NCI-H1930 (cell line): Measurements from ENCODE around the gene CD80.

ENCODE experiments used
- DNase-seq, 2 experiments: peaks; one replicate each; lab custom pipeline; 2025; lab: John Stamatoyannopoulos, UW

Gene CD80

GRCh38 chr3:119547227-119547626 lies 12.2 kb downstream of the CD80 start:
- no peak for DNase-seq

GRCh38 chr3:119543147-119543546 lies 16.3 kb downstream of the CD80 start:
- no peak for DNase-seq

DNA sequence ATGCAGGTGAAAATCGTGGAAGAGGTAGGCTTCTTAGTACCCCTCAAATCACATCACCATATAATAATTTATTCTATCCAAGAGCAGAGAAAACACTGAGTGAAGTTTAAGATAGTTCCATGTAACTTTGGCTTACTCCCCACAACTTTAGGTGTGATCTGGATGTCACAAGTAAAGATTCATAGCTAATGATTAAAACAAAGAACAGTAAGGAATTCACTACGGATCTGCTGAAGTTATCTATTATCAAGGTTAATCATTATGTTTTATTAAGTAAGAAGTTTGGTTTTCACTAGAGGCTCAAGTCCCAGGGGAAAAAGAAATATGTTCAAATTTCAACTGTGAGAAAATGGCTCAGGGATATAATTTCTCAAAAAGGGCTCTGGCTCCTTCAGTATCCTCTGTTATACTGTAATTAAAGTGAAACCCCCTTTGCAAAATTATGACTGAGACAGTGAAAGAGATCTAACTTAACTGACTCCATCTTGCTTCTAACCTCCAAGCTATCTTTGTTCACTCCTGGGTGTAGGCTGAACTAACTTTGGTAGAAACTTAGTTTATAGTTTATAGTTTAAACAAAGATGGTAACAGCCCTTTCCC lies 17.1 kb downstream of the CD80 start:
- no peak for DNase-seq

GRCh38 chr3:119541547-119541946 lies 17.9 kb downstream of the CD80 start:
- DNase-seq, result no peak

- no peak for DNase-seq
Measured at GRCh38 chr3:119538772-119539171, 20.6 kb downstream of the CD80 start.

GRCh38 chr3:119536757-119537156 lies 22.7 kb downstream of the CD80 start:
- DNase-seq, result no peak

DNA sequence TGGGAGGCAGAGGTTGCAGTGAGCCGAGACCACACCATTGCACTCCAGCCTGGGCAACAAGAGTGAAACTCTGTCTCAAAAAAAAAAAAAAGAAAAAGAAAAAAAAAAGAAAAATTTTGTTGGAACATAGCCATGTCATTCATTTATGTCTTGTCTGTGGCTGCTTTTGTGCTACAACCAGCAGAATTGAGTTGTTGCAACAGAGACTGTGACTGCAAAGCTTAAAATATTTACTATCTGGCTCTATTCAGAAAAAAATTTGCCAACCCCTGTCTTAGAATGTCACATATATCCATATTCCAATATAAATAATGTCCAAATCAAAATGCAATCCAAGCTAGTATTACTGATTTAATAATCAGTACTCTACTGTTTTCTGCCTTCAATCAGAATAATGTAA lies 25.1 kb downstream of the CD80 start:
- no peak for DNase-seq

DNA sequence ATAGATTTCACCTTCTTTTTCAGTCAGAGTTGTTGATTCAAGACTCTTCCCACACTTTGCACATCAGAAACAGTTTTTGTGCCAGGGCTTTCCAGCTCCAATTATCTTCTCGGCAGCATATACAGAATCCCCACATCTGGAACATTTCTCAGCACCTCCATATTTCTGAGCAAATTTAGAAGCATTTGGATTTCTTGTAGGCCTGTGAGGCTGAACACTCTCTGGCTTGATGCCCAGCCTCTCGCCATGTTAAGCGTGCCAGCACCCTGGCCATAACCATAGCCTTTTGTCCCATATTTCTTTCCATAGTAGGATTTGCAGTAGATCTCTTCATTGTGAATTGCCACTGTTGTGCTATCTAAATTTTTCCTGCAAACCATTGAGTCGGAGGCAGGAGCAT lies 28.3 kb downstream of the CD80 start:
- DNase-seq, result no peak

DNA sequence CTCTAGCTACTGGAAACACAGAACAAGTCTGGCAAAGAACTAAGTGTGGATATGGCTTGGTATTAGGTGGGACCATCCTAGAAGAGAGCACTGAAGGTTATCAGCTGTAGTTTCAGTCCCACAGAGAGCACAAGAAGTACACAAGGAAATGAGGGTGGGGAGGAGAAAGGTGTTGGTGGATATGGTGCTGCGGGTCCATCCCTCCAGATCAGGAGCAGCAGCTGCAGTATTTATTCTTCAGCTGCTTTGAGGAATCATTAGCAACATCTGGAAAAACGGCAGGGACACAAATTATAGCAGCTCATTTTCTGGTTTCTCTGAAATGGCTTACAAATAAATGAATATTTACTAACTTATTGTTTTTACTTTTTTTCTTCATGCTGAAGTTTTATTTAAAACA lies 29.0 kb downstream of the CD80 start:
- no peak for DNase-seq

GRCh38 chr3:119529883-119530282 lies 29.5 kb downstream of the CD80 start:
- no peak for DNase-seq

DNA sequence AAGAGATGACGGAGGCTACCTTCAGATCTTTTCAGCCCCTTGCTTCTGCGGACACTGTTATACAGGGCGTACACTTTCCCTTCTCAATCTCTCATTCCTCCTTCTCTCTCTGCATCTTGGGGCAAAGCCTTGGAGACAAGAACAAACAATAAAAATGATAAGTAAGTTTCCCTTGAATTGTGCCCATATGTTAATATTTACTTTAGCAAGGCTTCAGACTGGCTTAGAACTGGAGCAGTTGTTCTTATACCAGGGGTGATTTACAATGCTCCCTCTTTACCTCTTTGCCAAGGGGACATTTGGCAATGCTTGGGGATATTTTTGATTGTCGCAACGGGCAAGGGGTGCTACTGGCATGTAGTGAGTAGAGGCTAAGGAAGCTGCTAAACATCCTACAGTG lies 31.7 kb downstream of the CD80 start:
- no peak for DNase-seq

DNA sequence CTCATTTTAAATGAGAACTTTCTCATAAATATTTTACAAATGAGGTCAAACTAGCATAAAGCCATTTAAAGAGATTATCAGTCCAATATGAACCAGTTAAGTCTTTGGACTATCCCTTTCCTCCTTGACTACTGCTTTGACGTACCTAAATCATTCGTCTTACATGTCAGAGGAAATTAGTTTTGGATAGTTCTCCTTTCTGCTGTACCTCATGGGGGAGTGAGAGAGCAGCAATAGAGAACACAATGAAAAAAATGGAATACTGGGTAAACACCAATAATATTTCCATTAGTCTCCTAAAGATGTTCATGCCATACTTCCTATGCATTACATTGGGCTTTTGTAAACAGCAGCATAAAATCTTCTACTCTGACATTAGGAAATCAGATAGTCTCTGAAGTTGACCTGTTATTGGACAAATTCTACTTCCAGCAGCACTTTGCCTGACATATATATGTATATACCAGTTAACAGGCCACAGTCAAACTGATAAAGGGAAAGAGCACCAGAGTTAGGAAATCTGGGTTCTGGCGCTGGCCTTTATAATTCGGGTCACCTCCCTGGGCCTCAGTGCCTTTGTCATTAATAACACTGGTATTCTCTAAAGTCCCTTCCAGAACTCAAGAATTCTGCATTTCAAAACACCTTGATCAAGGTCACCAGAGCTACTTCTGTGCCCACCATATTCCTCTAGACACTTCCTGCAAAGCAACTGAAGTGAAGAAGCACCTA lies 34.3 kb downstream of the CD80 start:
- no peak for DNase-seq

GRCh38 chr3:119518026-119518425 lies 41.4 kb downstream of the CD80 start:
- DNase-seq, result no peak

GRCh38 chr3:119517112-119517511 lies 42.3 kb downstream of the CD80 start:
- no peak for DNase-seq

DNA sequence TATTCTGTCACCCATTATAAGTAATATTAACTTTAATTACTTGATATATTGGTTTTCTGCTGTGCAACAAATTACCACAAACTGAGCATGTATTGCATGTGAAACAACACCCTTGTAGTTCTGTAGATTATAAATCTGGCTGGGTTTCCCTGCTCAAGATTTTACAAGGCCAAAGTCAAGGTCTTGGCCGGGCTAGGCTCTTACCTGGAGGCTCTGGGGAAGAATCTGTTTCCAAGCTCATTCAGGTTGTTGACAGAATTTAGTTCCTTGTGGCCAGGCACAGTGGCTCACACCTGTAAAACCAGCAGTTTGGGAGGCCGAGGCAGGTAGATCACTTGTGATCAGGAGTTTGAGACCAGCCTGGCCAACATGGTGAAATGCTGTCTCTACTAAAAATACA lies 44.8 kb downstream of the CD80 start:
- DNase-seq, result no peak

GRCh38 chr3:119510690-119511089 lies 48.7 kb downstream of the CD80 start:
- no peak for DNase-seq

DNA sequence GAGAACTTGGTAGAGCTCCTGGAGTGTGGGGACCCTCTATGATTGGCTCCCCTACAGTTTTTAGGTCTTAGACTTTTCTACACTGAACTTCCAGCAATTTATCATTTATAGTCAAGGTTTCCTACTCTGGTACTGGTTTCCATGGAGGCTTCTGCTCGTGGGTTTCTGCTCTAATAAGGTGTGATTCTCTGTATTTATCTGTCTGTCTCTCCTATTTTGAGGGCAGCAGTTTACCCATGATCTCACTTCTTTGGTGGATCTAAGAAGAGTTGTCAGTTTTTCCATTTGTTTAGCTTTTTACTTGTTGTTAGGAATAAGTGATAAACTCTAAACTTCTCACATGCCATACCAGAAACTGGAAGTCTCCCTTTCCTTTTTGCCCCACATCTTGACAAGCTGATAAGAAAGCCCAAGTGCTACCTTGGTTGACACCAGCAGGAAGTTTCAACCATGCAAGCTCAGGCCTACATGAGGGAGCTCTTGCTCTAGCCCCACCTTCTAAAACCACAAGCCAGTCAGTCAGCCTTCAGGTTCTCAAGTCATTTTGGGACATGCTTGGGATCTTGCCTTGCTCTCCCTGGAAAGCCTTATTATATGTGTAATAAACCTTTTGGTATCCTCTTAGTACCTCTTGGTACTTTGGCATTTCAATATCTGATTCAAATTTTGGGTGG lies 51.1 kb downstream of the CD80 start:
- no peak for DNase-seq

DNA sequence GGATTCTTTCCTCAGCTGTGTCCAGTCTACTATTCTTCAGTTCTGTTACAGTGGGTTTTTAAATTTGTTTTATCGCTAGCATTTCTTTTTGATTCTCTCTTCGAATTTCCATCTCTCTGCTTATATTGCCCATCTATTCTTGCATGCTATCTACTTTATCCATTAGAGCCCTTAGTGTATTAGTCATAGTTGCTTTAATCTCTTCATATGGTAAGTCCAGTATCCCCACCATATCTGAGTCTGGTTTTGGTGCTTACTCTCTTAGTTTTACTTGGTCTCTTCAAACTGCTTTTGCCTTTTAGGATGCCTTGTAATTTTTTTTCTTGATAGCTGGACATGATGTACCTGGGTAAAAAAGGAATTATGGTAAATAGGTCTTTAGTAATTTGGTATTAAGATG lies 52.0 kb downstream of the CD80 start:
- no peak for DNase-seq

DNA sequence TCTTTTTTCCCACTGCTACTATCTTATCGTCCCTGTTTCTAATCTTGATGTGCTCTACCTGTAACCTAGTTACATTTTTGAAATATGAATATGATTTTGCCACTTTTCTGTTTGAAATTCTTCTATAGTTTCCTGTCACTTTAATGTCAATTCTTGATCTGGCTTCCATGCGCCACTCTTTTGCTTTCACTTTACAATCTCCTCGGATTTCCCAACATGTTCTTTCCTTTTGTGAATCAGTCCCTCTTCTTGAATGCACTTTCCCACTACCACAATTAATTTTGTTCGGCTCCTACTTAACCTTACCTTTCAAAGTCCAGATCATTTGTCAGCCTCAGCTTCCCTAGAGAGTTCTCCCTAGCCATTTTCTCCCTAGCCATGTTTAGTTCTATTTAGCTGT lies 52.8 kb downstream of the CD80 start:
- DNase-seq, result no peak

GRCh38 chr3:119500901-119501300 lies 58.5 kb downstream of the CD80 start:
- DNase-seq, result no peak

DNA sequence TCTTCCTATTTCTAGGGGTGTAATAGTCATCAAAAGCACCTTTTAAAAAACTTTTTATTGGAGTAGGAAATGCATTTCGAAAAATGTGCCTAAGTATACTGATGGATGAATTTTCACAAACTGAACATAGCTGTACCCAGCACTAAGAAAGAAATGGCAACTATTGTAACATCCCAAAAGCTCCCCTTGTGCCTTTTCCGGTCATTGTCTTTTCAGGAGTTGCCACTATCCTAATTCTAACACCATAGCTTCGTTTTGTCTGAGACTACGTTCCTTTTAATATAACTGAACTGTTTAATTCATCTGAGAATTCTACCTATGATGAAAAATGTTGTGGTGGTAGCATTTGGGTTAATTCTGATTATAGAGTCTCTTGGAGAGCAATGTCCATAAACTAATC lies 59.1 kb downstream of the CD80 start:
- DNase-seq, result no peak

- peak; percentile 92 for DNase-seq
Measured at GRCh38 chr3:119498186-119499011, 61.0 kb downstream of the CD80 start, which contains the start of gene TIMMDC1. Gene TIMMDC1, plus strand, starts transcription at chr3:119498547. Its CDS starts 187 bp downstream, at chr3:119498734.

DNA sequence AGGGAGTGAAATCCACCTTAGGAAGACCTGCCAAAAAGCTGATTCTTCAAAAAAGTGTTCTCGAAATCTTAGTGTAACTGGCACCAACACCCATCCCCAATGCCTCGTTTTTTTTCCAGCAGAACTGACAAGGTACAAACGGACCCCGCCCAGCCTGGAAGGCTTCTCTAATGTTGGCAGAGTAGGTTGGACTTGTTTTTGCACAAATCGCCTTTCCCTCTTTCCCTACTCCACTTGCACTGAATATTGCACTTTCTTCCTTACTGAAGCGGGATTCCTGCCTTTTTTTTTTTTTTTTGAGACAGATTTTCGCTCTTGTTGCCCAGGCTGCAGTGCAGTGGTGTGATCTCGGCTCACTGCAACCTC lies 61.6 kb downstream of the CD80 start:
- no peak for DNase-seq
